K562 (cell line): ENCODE data around the gene CACNA1C. TPM values are rescaled to one million over a fixed set of nuclear protein-coding genes. Genes with fewer than 3 reads are reported as not detected.
A peak's percentile ranks its signal among the peaks of the same experiment; 100 is the strongest.

Experiments used
- ATAC-seq: fragments of 200-7000 bp; cut with Tn5 transposase; 3 replicates; pipeline ENCODE4 v1.9.1; 2020; ENCODE audit warnings: moderate library complexity
- BruUV-seq: library from RNA; stranded (reverse); fragments of 400-500 nt; replicated peaks from 2 replicates; lab custom pipeline; 2021; lab: Mats Ljungman, UMichigan
- CTCF ChIA-PET: fragments of 300-600 bp; formaldehyde crosslinking; extraction: SDS; loops from one replicate; lab custom pipeline; 2021; ENCODE audit warnings: low intra/inter-chr PET ratio; lab: Yijun Ruan, JAX
- POLR2A ChIA-PET: fragments of 300-600, 350-650 bp; sonication (Branson Sonifier 250); formaldehyde crosslinking; extraction: SDS; loops from one replicate; lab custom pipeline; 2021; ENCODE audit warnings: antibody characterized with exemption, inconsistent platforms; lab: Yijun Ruan, JAX
- DNase-seq, 4 experiments: peaks; one replicate each; pipeline versions ENCODE4 v3.0.0 to v3.0.0-alpha.2; 2011 to 2018; ENCODE audit warnings: low spot score in 3 of 4, mixed read lengths in 3 of 4; ENCODE audit errors: extremely low read depth in 1 of 4
- FAIRE-seq: peaks from 2 replicates; lab custom pipeline; 2011; peaks lifted over from hg19 to GRCh38; lab: Jason Lieb, UNC
- H2AFZ ChIP-seq: 2 replicates; pipeline ENCODE4 v1.6.0; 2011; ENCODE audit warnings: low read depth, low read length, control low read depth, inconsistent platforms
- H3K27ac ChIP-seq: fragments of 200-600 bp; 3 replicates; pipeline ENCODE4 v1.8.0; 2011; ENCODE audit warnings: low read depth, mild to moderate bottlenecking, control low read depth, inconsistent platforms, low read length, moderate library complexity, mixed read lengths; ENCODE audit errors: extremely low read depth
- H3K27me3 ChIP-seq, 2 experiments: fragments of 300-600 bp in 1 of 2; 2 replicates in 1 of 2; 3 replicates in 1 of 2; pipeline versions ENCODE4 v1.6.0 to v1.8.0; 2011; ENCODE audit warnings: inconsistent platforms in 2 of 2, low read length in 2 of 2, mild to moderate bottlenecking in 1 of 2, mixed read lengths in 1 of 2, moderate library complexity in 1 of 2; ENCODE audit not compliant: control insufficient read depth in 2 of 2, insufficient read depth in 2 of 2
- H3K36me3 ChIP-seq: fragments of 300-600 bp; 3 replicates; pipeline ENCODE4 v1.8.0; 2011; ENCODE audit warnings: mild to moderate bottlenecking, low read length, inconsistent platforms; ENCODE audit not compliant: control insufficient read depth, insufficient read depth
- H3K4me1 ChIP-seq, 2 experiments: fragments of 200-600 bp in 1 of 2; replicated peaks in 1 of 2; 2 replicates in 1 of 2; 3 replicates in 1 of 2; pipeline versions ENCODE4 v1.5.1 to v1.8.0; 2011; ENCODE audit warnings: inconsistent platforms in 2 of 2, low read length in 2 of 2, mild to moderate bottlenecking in 1 of 2, mixed read lengths in 1 of 2, moderate library complexity in 1 of 2; ENCODE audit not compliant: control insufficient read depth in 2 of 2, insufficient read depth in 2 of 2
- H3K4me2 ChIP-seq: 2 replicates; pipeline ENCODE4 v1.6.1; 2011; ENCODE audit warnings: low read length, control low read depth, inconsistent platforms, mixed read lengths; ENCODE audit not compliant: insufficient read depth
- H3K4me3 ChIP-seq: fragments of 200-600 bp; sonication (generic), shearing (Covaris generic); 2 replicates; pipeline ENCODE4 v1.5.1; 2016; ENCODE audit warnings: control low read depth, inconsistent platforms
- H3K79me2 ChIP-seq: fragments of 200-600 bp; 3 replicates; pipeline ENCODE4 v1.8.0; 2011; ENCODE audit warnings: low read length, inconsistent platforms; ENCODE audit not compliant: control insufficient read depth, insufficient read depth
- H3K9ac ChIP-seq, 2 experiments: 2 replicates each; pipeline versions ENCODE4 v1.6.0 to v1.6.1; 2011; ENCODE audit warnings: low read depth in 2 of 2, low read length in 2 of 2, control low read depth in 1 of 2, inconsistent platforms in 1 of 2, mild to moderate bottlenecking in 1 of 2, mixed read lengths in 1 of 2; ENCODE audit not compliant: insufficient read depth in 1 of 2
- H3K9me1 ChIP-seq: one replicate; pipeline ENCODE4 v1.6.0; 2011; ENCODE audit warnings: inconsistent platforms, mild to moderate bottlenecking, low read length, moderate library complexity; ENCODE audit not compliant: control insufficient read depth, insufficient read depth
- H3K9me3 ChIP-seq: replicated peaks from 2 replicates; pipeline ENCODE4 v1.5.1; 2011; ENCODE audit warnings: low read depth, low read length, inconsistent platforms; ENCODE audit not compliant: control insufficient read depth, insufficient read depth
- H4K20me1 ChIP-seq: replicated peaks from 2 replicates; pipeline ENCODE4 v1.6.1; 2011; ENCODE audit warnings: low read length, inconsistent platforms, mixed read lengths; ENCODE audit not compliant: control insufficient read depth, insufficient read depth
- ATF3 ChIP-seq, 2 experiments: fragments of 450-650 bp in 1 of 2; sonication (generic) in 1 of 2; formaldehyde crosslinking in 1 of 2; IDR thresholded peaks in 1 of 2; conservative IDR thresholded peaks in 1 of 2; 2 replicates each; pipeline versions ENCODE4 v1.6.1 to v1.8.1; 2016 to 2023; ENCODE audit warnings: mild to moderate bottlenecking in 2 of 2, moderate library complexity in 2 of 2, inconsistent platforms in 1 of 2, missing genetic modification reagents in 1 of 2
- BCLAF1 ChIP-seq, 2 experiments: fragments of 450-650 bp in 1 of 2; IDR thresholded peaks; 2 replicates each; pipeline ENCODE4 v1.6.1; 2011 to 2017; ENCODE audit warnings: low read depth in 2 of 2, antibody characterized with exemption in 1 of 2, borderline replicate concordance in 1 of 2, low read length in 1 of 2, mild to moderate bottlenecking in 1 of 2, mixed read lengths in 1 of 2; ENCODE audit not compliant: control insufficient read depth in 1 of 2
- FOXP4 ChIP-seq: sonication (generic); formaldehyde crosslinking; IDR thresholded peaks from 2 replicates; pipeline ENCODE4 v1.8.0; 2022; ENCODE audit warnings: mild to moderate bottlenecking, missing genetic modification reagents, borderline replicate concordance
- NFIC ChIP-seq: fragments of 450-650 bp; IDR thresholded peaks from 2 replicates; pipeline ENCODE4 v1.6.1; 2017; ENCODE audit warnings: mild to moderate bottlenecking, inconsistent platforms
- PTRF ChIP-seq: fragments of 450-650 bp; IDR thresholded peaks from 2 replicates; pipeline ENCODE4 v1.6.1; 2016; ENCODE audit warnings: mild to moderate bottlenecking, missing genetic modification characterization, missing compliant biosample characterization
- RBM39 ChIP-seq: fragments of 200-400 bp; formaldehyde crosslinking; optimal IDR thresholded peaks from 2 replicates; pipeline ENCODE3; 2018; ENCODE audit warnings: low read depth, low read length
- ZNF551 ChIP-seq: fragments of 250-450 bp; sonication (Bioruptor Pico); IDR thresholded peaks from 2 replicates; pipeline ENCODE4 v1.5.0; 2021; ENCODE audit warnings: mild to moderate bottlenecking, moderate library complexity
- WGBS: fragments of 100-300 bp; shearing (Covaris generic); methylation state at CpG from one replicate; pipeline ENCODE4 v1.1.6; 2016; ENCODE audit warnings: low coverage, mixed read lengths; ENCODE audit not compliant: insufficient coverage; ENCODE audit errors: missing lambda C conversion rate; 5-methylcytosine and 5-hydroxymethylcytosine counted together
- in situ Hi-C: fragments of 300-500 bp; cut with MboI; formaldehyde crosslinking; loops from 4 replicates; pipeline ENCODE4 v1.15.0; 2018; ENCODE audit warnings: inconsistent platforms, mixed read lengths
- intact Hi-C: fragments of 100-400 bp; cut with micrococcal nuclease; formaldehyde crosslinking; loops from 2 replicates; pipeline ENCODE4 v1.14.2; 2022
- polyA plus RNA-seq, 8 experiments: library from polyadenylated mRNA; depleted of rRNA in 4 of 8; stranded (reverse) in 5 of 8; unstranded in 3 of 8; fragments of >200 nt; fragmentation: Nextera tagmentation in 2 of 8; fragmentation: Illumina TruSeq in 1 of 8; extraction: Ambion mirVana in 2 of 8; extraction: Trizol in 1 of 8; gene quantifications; 2 replicates each; pipeline versions ENCODE4 v1.2.1 to v1.2.3, GENCODE V29; 2011 to 2014; ENCODE audit warnings: inconsistent platforms in 1 of 8, missing spikeins in 1 of 8
- total RNA-seq, 7 experiments: library from RNA; depleted of rRNA in 6 of 7; stranded (reverse); fragments of >200 nt in 6 of 7; fragmentation: Illumina TruSeq in 2 of 7; extraction: Trizol in 2 of 7; gene quantifications; 2 replicates each; pipeline versions ENCODE4 v1.2.1 to v1.2.3, GENCODE V29; 2011 to 2021; ENCODE audit warnings: low replicate concordance in 1 of 7

The CACNA1C gene
- total and polyA plus RNA-seq, 9 of the 15 experiments (the other 6 are each of a cell fraction or from before 2014, with no cell fraction given): not detected

GRCh38 chr12:2615665-2616402 lies 563.0 kb downstream of the CACNA1C start:
- no peak for ATAC-seq
- no peaks in the 10 kb centered on the region for H3K36me3 ChIP-seq
- no peaks in the 10 kb centered on the region for H3K79me2 ChIP-seq
- no peak for FAIRE-seq
- ChIA-PET CTCF (no interaction called here), POLR2A (interaction anchor here (0.6 kb wide), 1 partner anchor 25 kb away, joined by 4 read pairs; no protein-coding TSS in a partner anchor)
- intact Hi-C loops: no loop called here
- no peaks in the 10 kb centered on the region for H3K4me1 ChIP-seq
- in situ Hi-C loops: no loop called here
- DNase-seq: no peak
- no peaks in the 10 kb centered on the region for H3K9me1 ChIP-seq
- 1% methylated on average over 10 of the region's 14 CpGs for WGBS
- no peak overlapping the region for H3K9ac ChIP-seq
- H3K27me3 ChIP-seq: peaks cover 0 to 22% of the 10 kb centered on the region in 2 experiments; a peak in 2 of 5 replicates
- H3K9me3 ChIP-seq: no peaks in the 10 kb centered on the region
- H3K4me3 ChIP-seq: no peak overlapping the region
- H4K20me1 ChIP-seq: no peaks in the 10 kb centered on the region
- no peak overlapping the region for H3K4me2 ChIP-seq
- 0 out of 2 replicates have a peak, but pooled peaks have one; percentile 13 for TF ChIP-seq ATF3 (IDR thresholded peaks at IDR 0.05)
- TF ChIP-seq ATF3 (CRISPR knock-in tag; conservative IDR thresholded peaks at IDR 0.05): no peak
- no peak for TF ChIP-seq PTRF (tag)
- TF ChIP-seq, all 486 proteins: peak for 1
- H2AFZ ChIP-seq: no peak overlapping the region
- H3K27ac ChIP-seq: no peak overlapping the region
- BruUV-seq: no TSS peak

GRCh38 chr12:2616763-2617162 lies 564.0 kb downstream of the CACNA1C start:
- Histone ChIP-seq H3K9me3 (no peaks in the 10 kb centered on the region), H3K9ac (no peak overlapping the region), H3K4me3 (no peak overlapping the region), H3K9me1 (no peaks in the 10 kb centered on the region), H3K27me3 (peaks cover 0 to 19% of the 10 kb centered on the region in 2 experiments; a peak in 2 of 5 replicates), H3K27ac (no peak overlapping the region), H3K4me2 (no peak overlapping the region), H3K79me2 (no peaks in the 10 kb centered on the region), H2AFZ (no peak overlapping the region), H3K36me3 (no peaks in the 10 kb centered on the region), H3K4me1 (no peaks in the 10 kb centered on the region), H4K20me1 (no peaks in the 10 kb centered on the region)
- POLR2A ChIA-PET: no interaction called here
- FAIRE-seq: no peak
- 2% methylated on average over 9 of the region's 10 CpGs for WGBS
- in situ Hi-C loops: no loop called here
- CTCF ChIA-PET: no interaction called here
- no peak for ATAC-seq
- no TSS peak for BruUV-seq
- no peak for DNase-seq
- intact Hi-C loops: no loop called here
- no peak for TF ChIP-seq FOXP4 (CRISPR knock-in tag)
- no peak for TF ChIP-seq BCLAF1 (IDR thresholded peaks at IDR 0.05; ENCODE audit: borderline replicate concordance in 1 of 2, control insufficient read depth in 1 of 2, low read depth in 2 of 2, low read length in 1 of 2)
- TF ChIP-seq ZNF551 (CRISPR knock-in tag): no peak
- no peak for TF ChIP-seq NFIC
- no peak for TF ChIP-seq RBM39
